Measurements from ENCODE around the gene ZFP36. TPM values are rescaled to one million over a fixed set of nuclear protein-coding genes. Genes with fewer than 3 reads are reported as not detected.

The ZFP36 gene
- total and polyA plus RNA-seq, 12 donors = 5.7 to 193 (median 86.7) TPM

DNA sequence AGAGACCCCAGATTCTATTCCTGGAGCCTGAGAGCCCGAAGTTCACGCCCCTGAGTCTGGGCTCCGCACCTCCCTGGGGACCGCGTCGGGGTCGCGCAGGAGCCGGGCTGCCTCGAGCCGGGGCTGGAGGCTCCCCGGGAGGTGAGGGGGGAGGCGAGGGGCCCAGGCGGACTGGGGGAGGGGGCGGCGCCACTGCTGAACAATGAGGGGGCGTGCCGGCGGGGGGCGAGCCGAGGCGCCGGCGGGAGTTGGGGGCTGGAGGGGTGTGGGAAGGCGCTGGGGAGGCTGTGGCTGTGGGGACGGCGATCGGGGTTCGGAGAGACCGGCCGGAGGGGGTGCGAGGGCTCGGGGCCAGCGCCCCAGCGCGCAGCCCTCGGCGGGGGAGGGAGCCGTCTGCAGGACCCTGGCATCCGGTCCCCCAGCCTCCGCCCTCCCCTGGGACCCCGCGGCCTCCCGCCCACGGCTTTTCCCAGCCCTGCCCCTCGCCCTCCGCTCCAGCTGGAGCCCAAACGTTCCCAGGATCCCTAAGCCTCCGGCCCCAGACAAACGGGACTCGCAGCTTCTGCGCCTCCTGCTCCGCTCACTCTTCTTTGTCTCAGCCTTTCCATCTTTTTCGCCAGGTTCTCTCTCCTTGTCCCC is 6.7 kb downstream of the ZFP36 start:
- peaks cover 0 to 13% of the 10 kb centered on the region in 2 donors for H3K36me3 ChIP-seq (replicated peaks in 1 of 2)
- H3K27ac ChIP-seq = peak overlapping the region in 4 of 5 donors; percentile 52 to 93 (median 72)
- no peaks in the 10 kb centered on the region for H3K27me3 ChIP-seq
- H3K4me3 ChIP-seq = peak overlapping the region in 3 of 4 donors; percentile 60 to 75 (median 74)
- WGBS, 4 donors = 3 to 13% (median 5%) methylated on average over 11 to 52 of the region's 54 CpGs
- TF ChIP-seq, protein P1, sequence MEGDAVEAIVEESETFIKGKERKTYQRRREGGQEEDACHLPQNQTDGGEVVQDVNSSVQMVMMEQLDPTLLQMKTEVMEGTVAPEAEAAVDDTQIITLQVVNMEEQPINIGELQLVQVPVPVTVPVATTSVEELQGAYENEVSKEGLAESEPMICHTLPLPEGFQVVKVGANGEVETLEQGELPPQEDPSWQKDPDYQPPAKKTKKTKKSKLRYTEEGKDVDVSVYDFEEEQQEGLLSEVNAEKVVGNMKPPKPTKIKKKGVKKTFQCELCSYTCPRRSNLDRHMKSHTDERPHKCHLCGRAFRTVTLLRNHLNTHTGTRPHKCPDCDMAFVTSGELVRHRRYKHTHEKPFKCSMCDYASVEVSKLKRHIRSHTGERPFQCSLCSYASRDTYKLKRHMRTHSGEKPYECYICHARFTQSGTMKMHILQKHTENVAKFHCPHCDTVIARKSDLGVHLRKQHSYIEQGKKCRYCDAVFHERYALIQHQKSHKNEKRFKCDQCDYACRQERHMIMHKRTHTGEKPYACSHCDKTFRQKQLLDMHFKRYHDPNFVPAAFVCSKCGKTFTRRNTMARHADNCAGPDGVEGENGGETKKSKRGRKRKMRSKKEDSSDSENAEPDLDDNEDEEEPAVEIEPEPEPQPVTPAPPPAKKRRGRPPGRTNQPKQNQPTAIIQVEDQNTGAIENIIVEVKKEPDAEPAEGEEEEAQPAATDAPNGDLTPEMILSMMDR (IDR thresholded peaks at IDR 0.05) = no peak
- TF ChIP-seq POLR2A (IDR thresholded peaks at IDR 0.05) = no peak
- peak in 6 of 7 donors; percentile 44 to 72 (median 62) for DNase-seq
- intact Hi-C loops (cut with DNase I) = no loop called here
- peaks cover 8 to 24% of the 10 kb centered on the region in 2 donors for H3K4me1 ChIP-seq (replicated peaks in 1 of 2)
- no peaks in the 10 kb centered on the region for H3K9me3 ChIP-seq (replicated peaks in 1 of 3)

DNA sequence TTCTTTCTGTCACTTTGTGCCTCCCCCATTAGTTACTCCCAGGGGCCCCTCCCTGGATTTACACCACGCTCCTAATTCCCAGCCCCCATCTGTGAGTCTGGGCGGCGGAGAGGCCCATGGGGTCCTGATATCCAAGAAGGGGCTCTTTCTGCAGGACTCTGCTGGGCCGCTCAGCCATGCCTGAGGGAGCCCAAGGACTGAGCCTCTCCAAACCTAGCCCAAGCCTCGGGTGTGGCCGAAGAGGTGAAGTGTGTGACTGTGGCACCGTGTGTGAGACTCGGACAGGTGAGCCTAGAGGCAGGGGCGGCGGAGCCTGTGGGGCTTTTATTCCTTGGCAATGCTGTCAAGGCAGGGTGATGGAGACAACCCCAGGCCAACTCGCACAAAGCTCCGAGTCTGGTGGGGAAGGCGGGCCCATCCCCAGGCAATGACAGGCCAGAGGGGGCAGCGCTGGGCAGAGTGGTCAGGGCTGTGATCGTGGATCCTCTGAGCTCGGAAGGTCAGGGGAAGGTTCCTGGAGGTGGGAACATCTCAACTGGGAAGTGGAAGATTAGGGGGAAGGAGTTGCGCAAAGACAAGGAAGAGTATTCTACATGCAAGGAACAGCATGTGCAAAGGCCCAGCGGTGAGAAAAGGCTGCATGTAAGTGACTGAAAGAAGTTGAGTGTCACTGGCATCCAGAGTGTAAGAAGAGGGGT is 7.4 kb downstream of the ZFP36 start:
- Histone ChIP-seq H3K4me3 (peak overlapping the region in 2 of 4 donors; percentile 60 to 75), H3K36me3 (replicated peaks in 1 of 2) (peaks cover 0 to 10% of the 10 kb centered on the region in 2 donors), H3K9me3 (replicated peaks in 1 of 3) (no peaks in the 10 kb centered on the region), H3K4me1 (replicated peaks in 1 of 2) (peaks cover 8 to 20% of the 10 kb centered on the region in 2 donors), H3K27ac (peak overlapping the region in 4 of 5 donors; percentile 52 to 93 (median 72)), H3K27me3 (no peaks in the 10 kb centered on the region)
- 53 to 63% (median 61%) methylated on average over 9 to 18 of the region's 18 CpGs for WGBS, 4 donors
- TF ChIP-seq, protein P1 (IDR thresholded peaks at IDR 0.05) = peak in 1 of 6 experiments; percentile 11
- no peak for TF ChIP-seq POLR2A (IDR thresholded peaks at IDR 0.05)
- intact Hi-C loops (cut with DNase I) = no loop called here
- peak in 3 of 7 donors; percentile 43 to 58 (median 45) for DNase-seq

DNA sequence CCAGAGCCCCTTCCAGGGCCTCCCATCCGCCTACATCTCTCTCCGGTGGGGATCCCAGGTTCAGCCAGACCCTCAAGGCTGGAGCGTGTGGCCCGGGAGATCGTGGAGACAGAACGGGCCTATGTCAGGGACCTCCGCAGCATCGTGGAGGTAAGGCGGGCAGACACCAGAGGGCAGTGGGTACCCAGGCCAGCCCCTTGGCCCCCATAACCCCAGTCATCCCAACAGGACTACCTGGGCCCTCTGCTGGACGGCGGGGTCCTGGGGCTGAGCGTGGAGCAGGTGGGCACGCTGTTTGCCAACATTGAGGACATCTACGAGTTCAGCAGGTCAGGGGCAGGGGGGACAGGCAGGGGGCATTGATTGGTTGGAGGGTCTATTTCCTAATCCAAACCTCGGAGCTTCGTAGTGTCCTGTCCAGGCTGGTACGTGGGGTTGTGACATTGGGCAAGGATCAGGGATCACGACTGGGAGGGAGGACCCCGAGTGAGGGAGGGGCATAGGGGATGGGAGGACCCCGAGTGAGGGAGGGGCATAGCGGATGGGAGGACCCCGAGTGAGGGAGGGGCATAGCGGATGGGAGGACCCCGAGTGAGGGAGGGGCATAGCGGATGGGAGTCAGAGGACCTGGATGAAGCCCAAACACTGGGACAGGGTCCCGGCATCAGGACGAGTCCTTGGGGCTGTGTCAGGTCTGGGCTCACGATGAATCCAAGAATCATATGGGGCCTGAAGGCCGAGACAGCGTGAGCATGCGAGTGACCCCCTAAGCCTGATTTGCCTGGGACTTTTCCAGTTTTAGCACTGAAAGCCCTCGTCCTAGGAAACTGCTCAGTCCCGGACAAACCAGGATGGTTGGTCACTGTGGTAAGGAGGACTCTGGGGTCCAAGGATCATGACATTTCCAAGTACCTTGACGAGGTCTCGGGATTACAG is 8.7 kb downstream of the ZFP36 start:
- Histone ChIP-seq H3K4me3 (peak overlapping the region in 1 of 4 donors; percentile 75), H3K27ac (peak overlapping the region in 1 of 5 donors; percentile 93), H3K9me3 (replicated peaks in 1 of 3) (no peaks in the 10 kb centered on the region), H3K4me1 (replicated peaks in 1 of 2) (peaks cover 3 to 13% of the 10 kb centered on the region in 2 donors), H3K36me3 (replicated peaks in 1 of 2) (peaks cover 0 to 10% of the 10 kb centered on the region in 2 donors), H3K27me3 (no peaks in the 10 kb centered on the region)
- intact Hi-C loops (cut with DNase I) = no loop called here
- TF ChIP-seq, protein P1 (IDR thresholded peaks at IDR 0.05) = peak in 1 of 6 experiments; percentile 2
- no peak for TF ChIP-seq POLR2A (IDR thresholded peaks at IDR 0.05)
- WGBS, 4 donors = 61 to 76% (median 71%) methylated on average over 24 to 35 of the region's 35 CpGs
- no peak for DNase-seq

Measured in adrenal gland (tissue), 12 donors.